Activated CD8-positive, alpha-beta memory T cell treated with anti-CD3 and anti-CD28 coated beads, Interleukin-2, amount 50 U/mL, for 48 hours (primary cell): ENCODE results near the gene LIPC.

Source experiments
- DNase-seq: peaks from one replicate; pipeline ENCODE4 v3.0.0-alpha.2; 2020

LIPC gene

GRCh38 chr15:58544756-58545155, 113.0 kb downstream of the LIPC start:
- DNase-seq: no peak

- DNase-seq: no peak
These were observed 113.7 kb downstream of the LIPC start for GRCh38 chr15:58545307-58546065.

- DNase-seq: no peak
These were observed 114.3 kb downstream of the LIPC start for GRCh38 chr15:58546066-58546591.

- DNase-seq: no peak
These were observed 115.1 kb downstream of the LIPC start for GRCh38 chr15:58546635-58547627.

- no peak for DNase-seq
These were observed 116.0 kb downstream of the LIPC start for GRCh38 chr15:58547628-58548307.

GRCh38 chr15:58548308-58549012, 116.7 kb downstream of the LIPC start:
- no peak for DNase-seq

- peak; percentile 33 for DNase-seq
These were observed 117.4 kb downstream of the LIPC start for GRCh38 chr15:58549013-58549784.

- no peak for DNase-seq
These were observed 117.9 kb downstream of the LIPC start for GRCh38 chr15:58549785-58550074.

GRCh38 chr15:58551084-58551763, 119.4 kb downstream of the LIPC start:
- DNase-seq: peak; percentile 56

- DNase-seq: no peak
These were observed 120.1 kb downstream of the LIPC start for GRCh38 chr15:58551764-58552504.

- no peak for DNase-seq
These were observed 120.9 kb downstream of the LIPC start for GRCh38 chr15:58552505-58553364.

GRCh38 chr15:58553365-58553918, 121.7 kb downstream of the LIPC start:
- DNase-seq: no peak

- DNase-seq: no peak
These were observed 123.0 kb downstream of the LIPC start for GRCh38 chr15:58554758-58555157.

- DNase-seq: no peak
These were observed 123.6 kb downstream of the LIPC start for GRCh38 chr15:58555162-58556027.

GRCh38 chr15:58556028-58556361, 124.2 kb downstream of the LIPC start:
- no peak for DNase-seq

GRCh38 chr15:58556541-58556940, 124.8 kb downstream of the LIPC start:
- no peak for DNase-seq

- DNase-seq: no peak
These were observed 127.0 kb downstream of the LIPC start for GRCh38 chr15:58558777-58559176.
